Measurements from ENCODE around the gene USP16.

Gene USP16

DNA sequence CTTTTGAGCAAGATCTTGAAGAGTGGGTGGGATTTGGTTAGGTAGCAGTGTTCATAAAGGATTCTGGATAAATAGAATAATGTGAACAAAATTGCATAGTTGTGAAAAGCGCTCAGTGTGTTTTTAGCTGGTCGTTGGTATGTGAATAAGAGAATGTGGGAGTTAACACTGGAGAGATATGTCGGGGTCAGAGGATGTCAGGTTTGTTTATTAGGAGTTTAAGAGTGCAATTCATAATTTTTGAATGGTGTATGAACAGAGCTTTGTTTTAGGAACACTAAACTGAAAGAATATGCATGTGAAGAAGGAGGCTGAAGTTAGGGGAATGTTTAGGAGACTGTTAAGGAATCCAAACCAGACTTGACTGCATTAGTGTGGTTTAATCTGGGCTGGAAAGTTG, 9.4 kb downstream of the USP16 start:
- DNase-seq, result no peak

DNA sequence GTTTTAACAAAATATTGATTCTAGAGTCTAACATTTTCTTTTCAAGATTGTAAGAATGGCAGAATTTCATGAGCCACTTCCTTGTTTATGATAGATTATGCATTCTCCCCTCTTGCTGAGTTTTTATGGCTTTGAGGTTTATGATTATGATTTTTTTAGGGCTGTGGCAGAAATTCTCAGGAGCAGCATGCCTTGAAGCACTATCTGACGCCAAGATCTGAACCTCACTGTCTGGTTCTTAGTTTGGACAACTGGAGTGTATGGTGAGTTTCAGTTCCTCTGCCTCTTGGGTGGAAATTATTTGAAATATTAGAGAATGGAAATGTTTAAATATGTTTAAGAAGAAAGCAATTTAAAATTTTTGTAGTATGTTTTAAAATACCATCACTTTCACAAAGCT, 10.2 kb downstream of the USP16 start:
- no peak for DNase-seq

- no peak for DNase-seq
These were observed 27.8 kb downstream of the USP16 start for GRCh38 chr21:29052224-29052623.

DNA sequence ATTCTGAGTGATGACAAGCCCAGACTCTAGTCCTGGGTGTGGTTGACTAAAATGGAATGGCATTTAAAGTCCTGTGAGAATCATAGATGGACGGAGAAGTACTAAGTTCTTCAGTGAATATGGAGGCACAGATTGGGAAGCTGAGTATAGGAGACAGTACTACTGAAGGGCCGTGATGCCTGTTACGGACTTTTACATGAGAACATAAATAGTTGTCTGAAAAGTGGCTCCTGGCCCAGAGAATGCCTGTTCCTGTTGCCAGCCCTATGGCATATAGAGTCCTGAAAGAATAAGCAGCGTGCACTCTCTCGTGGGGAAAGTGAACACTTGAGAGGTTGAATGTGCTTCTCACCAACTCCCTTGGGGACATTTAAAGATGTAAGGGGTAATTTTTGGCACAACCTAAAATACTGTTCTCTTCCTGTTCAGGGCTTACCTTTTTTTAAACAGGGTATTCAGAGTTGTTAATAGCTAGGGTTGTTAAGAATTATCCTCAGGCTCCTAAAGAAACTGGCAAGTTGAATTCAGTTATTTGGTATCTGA, 28.6 kb downstream of the USP16 start:
- no peak for DNase-seq

GRCh38 chr21:29053656-29054055, 29.2 kb downstream of the USP16 start:
- no peak for DNase-seq

DNA sequence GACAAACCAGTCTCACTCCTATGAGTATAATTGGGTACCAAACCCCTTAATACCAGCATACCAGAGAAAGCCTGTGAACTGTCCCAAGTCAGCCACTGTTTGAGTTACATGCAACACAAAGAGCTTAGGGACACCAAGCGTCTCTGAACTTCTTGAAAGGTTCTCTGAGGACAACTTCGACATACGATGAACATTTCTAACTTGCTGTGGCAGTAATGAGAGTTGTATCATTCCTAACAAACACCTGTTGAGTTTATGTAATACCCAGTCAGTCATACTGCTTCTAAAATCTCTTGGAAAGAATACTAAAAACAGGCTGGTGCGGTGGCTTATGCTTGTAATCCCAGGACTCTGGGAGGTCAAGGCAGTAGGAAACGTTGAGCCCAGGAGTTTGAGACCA, 30.6 kb downstream of the USP16 start:
- no peak for DNase-seq

- DNase-seq, result no peak
These were observed 31.5 kb downstream of the USP16 start for GRCh38 chr21:29056005-29056404.

GRCh38 chr21:29056538-29057050, 32.1 kb downstream of the USP16 start:
- no peak for DNase-seq

- DNase-seq, result no peak
These were observed 40.5 kb downstream of the USP16 start for GRCh38 chr21:29064850-29065481.

- DNase-seq, result no peak
These were observed 48.4 kb downstream of the USP16 start for GRCh38 chr21:29072873-29073221.

- DNase-seq, result peak; percentile 96
These were observed 48.9 kb downstream of the USP16 start, which contains the start of gene CCT8 for GRCh38 chr21:29073222-29074006. CCT8 (minus strand) TSS chr21:29073648; CDS start chr21:29073590, 58 bp downstream.

DNA sequence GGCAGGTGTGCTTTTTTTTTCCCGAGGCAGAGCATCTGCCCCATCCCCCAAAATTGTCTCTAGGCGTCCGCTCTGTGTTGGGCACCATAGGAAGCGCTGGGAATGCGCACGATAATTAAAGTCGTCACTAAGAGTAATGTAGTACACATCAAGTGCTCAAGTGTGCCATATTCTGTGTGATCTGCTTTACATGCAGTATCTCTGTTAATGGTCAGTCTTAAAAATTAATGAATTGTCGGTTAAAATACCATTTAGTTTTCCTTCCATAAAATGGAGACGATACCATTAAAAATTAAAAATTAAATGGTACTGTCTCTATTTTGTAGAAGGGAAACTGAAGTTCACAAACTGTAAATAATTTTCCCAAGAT, 49.5 kb downstream of the USP16 start:
- no peak for DNase-seq

GRCh38 chr21:29074783-29075182, 50.3 kb downstream of the USP16 start:
- no peak for DNase-seq

- no peak for DNase-seq
These were observed 51.4 kb downstream of the USP16 start for GRCh38 chr21:29075706-29076466.

- DNase-seq, result peak; percentile 61
These were observed 52.5 kb downstream of the USP16 start for GRCh38 chr21:29076731-29077640.

- DNase-seq, result no peak
These were observed 53.2 kb downstream of the USP16 start for GRCh38 chr21:29077651-29078090.

DNA sequence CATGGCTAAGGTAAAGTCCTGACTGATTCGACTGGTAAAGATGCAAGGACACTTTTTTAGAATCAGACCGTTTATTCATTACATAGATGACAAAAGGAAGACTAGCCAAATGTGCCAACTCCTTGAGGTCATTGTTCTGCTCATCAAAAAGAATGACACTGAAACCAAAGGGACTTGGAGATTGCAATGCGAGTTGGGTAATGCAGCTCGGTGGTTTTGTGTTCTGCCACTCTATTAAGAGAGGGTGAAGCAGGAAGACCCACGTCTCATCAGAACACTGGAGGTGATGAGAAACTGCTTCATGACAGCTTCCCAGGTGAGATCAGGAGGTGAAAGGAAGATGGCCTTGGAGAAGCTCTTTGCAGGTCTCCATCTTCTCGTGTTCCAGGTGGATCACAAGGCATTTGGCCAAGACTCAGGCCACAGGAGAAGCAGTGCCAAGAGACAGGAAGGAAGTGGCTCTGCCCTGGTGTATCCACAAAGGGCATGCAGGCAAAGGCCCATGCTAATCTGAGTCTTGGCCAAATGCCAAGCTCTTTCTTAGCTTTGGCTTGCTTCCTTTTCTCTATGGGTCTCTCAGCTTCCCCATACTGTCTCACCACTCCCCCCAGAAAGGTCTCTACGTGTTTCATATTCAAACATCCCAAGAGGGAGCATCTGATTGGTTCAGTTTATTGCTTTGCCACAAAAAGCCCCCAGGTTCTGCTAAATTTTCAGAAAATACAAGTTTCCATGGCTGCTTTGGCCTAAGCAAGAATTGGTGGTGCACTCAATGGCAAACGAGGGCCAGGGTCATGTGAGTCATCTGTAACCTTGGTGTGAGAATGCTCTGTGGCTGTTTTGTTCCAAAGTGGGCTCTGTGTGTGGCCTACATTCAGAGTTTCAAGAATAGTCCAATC, 54.6 kb downstream of the USP16 start:
- no peak for DNase-seq

GRCh38 chr21:29080454-29080941, 56.0 kb downstream of the USP16 start:
- no peak for DNase-seq

- no peak for DNase-seq
These were observed 57.8 kb downstream of the USP16 start for GRCh38 chr21:29082046-29082815.

GRCh38 chr21:29083306-29083705, 58.8 kb downstream of the USP16 start:
- no peak for DNase-seq
